Trophoblast cell (in vitro differentiated cells and primary cell): ENCODE measurements around the gene NFYC. TPM values are rescaled to one million over a fixed set of nuclear protein-coding genes. Genes with fewer than 3 reads are reported as not detected.

Experiments used
- DNase-seq, 2 donors: peaks; one replicate each; pipeline ENCODE4 v3.0.0-alpha.2; 2016
- H2AFZ ChIP-seq: 2 replicates; pipeline ENCODE4 v1.6.1; 2013; ENCODE audit warnings: low read length, moderate library complexity, mild to moderate bottlenecking; ENCODE audit not compliant: insufficient read depth, poor library complexity
- H2AK5ac ChIP-seq: 2 replicates; pipeline ENCODE4 v1.6.1; 2013; ENCODE audit warnings: mild to moderate bottlenecking, low read length
- H2BK120ac ChIP-seq: 2 replicates; pipeline ENCODE4 v1.6.1; 2013; ENCODE audit warnings: low read length, mild to moderate bottlenecking, moderate library complexity; ENCODE audit not compliant: insufficient read depth, poor library complexity
- H2BK12ac ChIP-seq: 2 replicates; pipeline ENCODE4 v1.6.1; 2013; ENCODE audit warnings: mild to moderate bottlenecking, low read length, moderate library complexity
- H2BK5ac ChIP-seq: 2 replicates; pipeline ENCODE4 v1.6.1; 2013; ENCODE audit warnings: low read length, low read depth, moderate library complexity, mild to moderate bottlenecking; ENCODE audit not compliant: poor library complexity
- H3K14ac ChIP-seq: 2 replicates; pipeline ENCODE4 v1.6.1; 2013; ENCODE audit warnings: mild to moderate bottlenecking, low read length
- H3K18ac ChIP-seq: 2 replicates; pipeline ENCODE4 v1.6.1; 2013; ENCODE audit warnings: mild to moderate bottlenecking, low read length
- H3K23ac ChIP-seq: 2 replicates; pipeline ENCODE4 v1.6.1; 2013; ENCODE audit warnings: low read length
- H3K27ac ChIP-seq: 2 replicates; pipeline ENCODE4 v1.5.1; 2013; ENCODE audit warnings: low read depth, mild to moderate bottlenecking, inconsistent platforms, low read length, moderate library complexity
- H3K27me3 ChIP-seq: 2 replicates; pipeline ENCODE4 v1.6.1; 2013; ENCODE audit warnings: inconsistent platforms, mild to moderate bottlenecking, low read length, moderate library complexity; ENCODE audit not compliant: insufficient read depth
- H3K36me3 ChIP-seq, 2 experiments: 1 replicate in 1 of 2; 2 replicates in 1 of 2; pipeline ENCODE4 v1.6.1; 2013; ENCODE audit warnings: low read length in 2 of 2, mild to moderate bottlenecking in 2 of 2, moderate library complexity in 1 of 2; ENCODE audit not compliant: insufficient read depth in 2 of 2, control insufficient read depth in 1 of 2
- H3K4ac ChIP-seq: 2 replicates; pipeline ENCODE4 v1.6.1; 2013; ENCODE audit warnings: low read depth, mild to moderate bottlenecking, low read length, moderate library complexity
- H3K4me1 ChIP-seq, 2 experiments: 1 replicate in 1 of 2; 2 replicates in 1 of 2; pipeline ENCODE4 v1.6.1; 2013; ENCODE audit warnings: low read length in 2 of 2, mild to moderate bottlenecking in 2 of 2, moderate library complexity in 1 of 2; ENCODE audit not compliant: insufficient read depth in 2 of 2, control insufficient read depth in 1 of 2
- H3K4me2 ChIP-seq: 2 replicates; pipeline ENCODE4 v1.6.1; 2013; ENCODE audit warnings: inconsistent platforms, mild to moderate bottlenecking, low read length, moderate library complexity
- H3K4me3 ChIP-seq: 2 replicates; pipeline ENCODE4 v1.5.1; 2013; ENCODE audit warnings: mild to moderate bottlenecking, low read depth, low read length, inconsistent platforms
- H3K79me1 ChIP-seq: one replicate; pipeline ENCODE4 v1.6.1; 2013; ENCODE audit warnings: low read length
- H3K79me2 ChIP-seq: 2 replicates; pipeline ENCODE4 v1.6.1; 2013; ENCODE audit warnings: low read length, mild to moderate bottlenecking; ENCODE audit not compliant: control insufficient read depth, insufficient read depth, poor library complexity
- H3K9ac ChIP-seq: 2 replicates; pipeline ENCODE4 v1.6.1; 2013; ENCODE audit warnings: mild to moderate bottlenecking, low read length
- H3K9me3 ChIP-seq: 2 replicates; pipeline ENCODE4 v1.6.1; 2013; ENCODE audit warnings: low read depth, mild to moderate bottlenecking, control low read depth, inconsistent platforms, low read length; ENCODE audit not compliant: insufficient read depth
- H4K12ac ChIP-seq: 2 replicates; pipeline ENCODE4 v1.6.1; 2013; ENCODE audit warnings: low read depth, mild to moderate bottlenecking, low read length, moderate library complexity
- H4K8ac ChIP-seq: 2 replicates; pipeline ENCODE4 v1.6.1; 2013; ENCODE audit warnings: low read depth, mild to moderate bottlenecking, low read length, moderate library complexity
- H4K91ac ChIP-seq: one replicate; pipeline ENCODE4 v1.6.1; 2013; ENCODE audit warnings: low read depth, mild to moderate bottlenecking, low read length, moderate library complexity
- WGBS: extraction: QIAGEN DNeasy Blood & Tissue Kit; methylation state at CpG from one replicate; pipeline ENCODE4 v1.1.7; 2013; ENCODE audit warnings: missing lambda C conversion rate; ENCODE audit not compliant: insufficient read length, insufficient coverage; ENCODE audit errors: extremely low coverage; 5-methylcytosine and 5-hydroxymethylcytosine counted together
- polyA plus RNA-seq: library from polyadenylated mRNA; stranded (reverse); fragments of 200-250 nt; gene quantifications from 2 replicates; pipeline ENCODE4 v1.2.3, GENCODE V29; 2013

The NFYC gene
- polyA plus RNA-seq = 64.7 and 72.6 TPM in 2 replicates

DNA sequence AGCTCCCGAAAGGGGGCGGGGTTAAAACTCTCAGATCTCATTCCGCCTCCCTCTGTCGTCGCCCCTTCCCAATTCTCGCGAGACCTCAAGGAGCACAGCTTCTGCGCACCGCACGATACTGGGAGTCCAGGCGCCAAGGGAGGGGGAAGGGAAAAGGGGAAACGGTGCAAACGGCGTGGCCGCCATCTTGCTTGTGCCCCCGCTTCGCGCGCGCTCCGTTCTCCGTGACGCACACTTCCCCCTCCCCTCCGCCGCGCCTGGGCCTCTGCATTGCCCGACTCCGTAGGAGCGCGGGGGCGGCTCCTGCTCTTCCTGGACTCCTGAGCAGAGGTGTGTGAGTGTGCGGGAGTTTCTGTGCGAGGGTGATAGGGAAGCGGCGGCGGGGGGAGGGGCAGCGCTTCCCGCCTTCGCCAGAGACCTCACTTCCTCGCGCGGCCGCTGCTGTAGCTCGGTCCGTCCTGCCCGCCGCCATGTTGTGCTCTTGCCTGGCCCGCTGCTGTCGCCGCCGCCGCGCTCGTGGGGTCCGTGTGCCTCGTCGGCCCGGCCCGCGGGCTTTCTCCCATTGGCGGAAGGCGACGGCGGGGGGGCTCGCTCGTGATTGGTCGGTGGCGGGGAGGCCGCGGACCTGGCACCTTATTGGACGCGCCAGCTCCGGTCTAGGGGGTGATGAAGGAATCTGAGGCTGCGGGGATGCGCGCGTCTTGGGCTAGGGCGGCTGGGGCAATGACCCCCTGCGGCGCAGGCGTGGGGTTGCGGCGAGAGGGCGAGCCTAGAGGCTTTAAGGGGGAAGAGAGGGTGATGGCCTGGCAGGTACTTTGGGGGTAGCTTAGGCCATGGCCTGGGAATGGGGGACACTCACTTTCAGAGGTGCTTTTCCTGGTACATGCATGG, at the start of gene NFYC:
Gene NFYC, plus strand, starts transcription at position 167 of the 891 bp plus-strand sequence. CDS start 47,140 bp downstream, outside the sequence.
- H3K14ac ChIP-seq = peak within 1 kb of the TSS; percentile 98
- peak within 1 kb of the TSS; percentile 98 for H2BK5ac ChIP-seq
- no peak within 1 kb of the TSS for H3K23ac ChIP-seq
- H4K91ac ChIP-seq = peak within 1 kb of the TSS; percentile 99
- peak within 1 kb of the TSS; percentile 85 for H2AFZ ChIP-seq
- H3K79me1 ChIP-seq = peaks cover 10% of the 10 kb centered on the region
- peak within 1 kb of the TSS; percentile 82 for H3K4me3 ChIP-seq
- peaks cover 2 to 4% of the 10 kb centered on the region in 2 experiments for H3K4me1 ChIP-seq
- H4K8ac ChIP-seq = peak within 1 kb of the TSS; percentile 91
- peak; percentile 99 to 100 for DNase-seq
- H3K36me3 ChIP-seq = no peaks in the 10 kb centered on the region
- peak within 1 kb of the TSS; percentile 85 for H3K27ac ChIP-seq
- peak within 1 kb of the TSS; percentile 77 for H3K4me2 ChIP-seq
- H3K9me3 ChIP-seq = no peaks in the 10 kb centered on the region
- peaks cover 9% of the 10 kb centered on the region for H3K79me2 ChIP-seq
- no peaks in the 10 kb centered on the region for H3K27me3 ChIP-seq
- H2BK120ac ChIP-seq = peak within 1 kb of the TSS; percentile 93
- H2BK12ac ChIP-seq = no peak within 1 kb of the TSS
- H2AK5ac ChIP-seq = peak within 1 kb of the TSS; percentile 89
- peak within 1 kb of the TSS; percentile 91 for H3K4ac ChIP-seq
- peak within 1 kb of the TSS; percentile 80 for H4K12ac ChIP-seq
- H3K9ac ChIP-seq = peak within 1 kb of the TSS; percentile 97
- H3K18ac ChIP-seq = peak within 1 kb of the TSS; percentile 99
- WGBS = no CpG with 5 or more reads among the region's 84 CpGs

DNA sequence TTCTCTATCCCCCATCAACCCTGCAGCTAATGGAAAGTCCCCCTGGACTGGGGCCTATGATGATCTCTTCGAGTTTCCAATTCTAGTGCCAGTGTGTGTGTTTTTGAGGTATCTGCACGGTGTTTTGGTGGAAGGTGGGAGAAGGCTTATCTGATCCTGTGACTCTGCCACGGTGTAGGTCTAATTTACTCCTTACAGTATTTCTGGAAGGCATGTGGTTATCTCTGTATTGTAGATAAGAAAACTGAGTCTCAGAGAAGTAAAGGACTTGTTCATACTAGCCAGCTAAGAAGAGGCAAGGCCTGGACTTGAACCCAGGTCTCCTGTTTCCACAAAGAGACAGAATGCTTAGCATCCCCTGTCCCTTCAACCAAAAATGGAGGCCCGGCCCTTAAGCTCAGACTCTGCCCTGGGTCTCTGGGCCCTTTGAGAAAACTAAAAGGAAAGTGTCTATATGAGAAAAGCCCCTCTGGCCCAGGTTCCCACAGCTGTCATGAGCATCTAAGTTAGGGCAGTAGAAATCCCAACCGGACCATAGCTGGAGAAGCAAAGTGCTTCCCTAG, 46.3 kb upstream of the NFYC start:
- Histone ChIP-seq H3K18ac (no peak overlapping the region), H3K23ac (no peak overlapping the region)

DNA sequence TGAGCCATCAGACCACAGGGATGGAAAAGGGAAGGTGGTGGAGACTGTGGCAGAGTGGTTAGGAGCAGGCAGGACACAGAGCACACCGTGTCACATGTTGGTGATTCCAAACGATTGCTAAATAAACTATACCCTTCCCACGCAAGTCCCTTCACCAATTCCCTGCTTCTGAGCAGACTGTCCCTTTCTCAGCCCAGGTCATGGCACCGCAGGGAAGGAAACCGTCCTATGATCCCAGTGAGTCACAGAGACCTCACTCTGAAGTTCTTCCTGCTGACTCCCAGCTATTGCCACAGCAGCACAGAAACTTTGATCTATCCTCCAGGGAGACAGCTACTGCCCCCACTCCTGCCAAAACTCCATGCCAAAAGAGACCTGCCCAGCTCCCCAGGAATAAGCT, 45.2 kb upstream of the NFYC start:
- Histone ChIP-seq H4K8ac (no peak overlapping the region), H3K36me3 (no peaks in the 10 kb centered on the region), H3K4ac (no peak overlapping the region), H3K9me3 (peaks cover 4% of the 10 kb centered on the region), H2BK120ac (no peak overlapping the region), H4K91ac (no peak overlapping the region), H3K79me1 (no peaks in the 10 kb centered on the region), H3K79me2 (no peaks in the 10 kb centered on the region), H3K23ac (no peak overlapping the region), H3K4me2 (no peak overlapping the region), H3K27ac (no peak overlapping the region), H2AFZ (no peak overlapping the region), H3K14ac (no peak overlapping the region), H2BK12ac (no peak overlapping the region), H3K4me1 (no peaks in the 10 kb centered on the region), H3K27me3 (no peaks in the 10 kb centered on the region), H3K18ac (no peak overlapping the region), H2BK5ac (no peak overlapping the region), H2AK5ac (no peak overlapping the region), H4K12ac (no peak overlapping the region), H3K4me3 (no peak overlapping the region), H3K9ac (no peak overlapping the region)
- WGBS = no CpG with 5 or more reads among the region's 5 CpGs
- DNase-seq = no peak

More for the DNA sequence above, 46.3 kb upstream of the NFYC start:
- Histone ChIP-seq H3K14ac (no peak overlapping the region), H3K9me3 (peaks cover 3% of the 10 kb centered on the region), H3K4ac (no peak overlapping the region), H3K27ac (no peak overlapping the region), H3K79me2 (no peaks in the 10 kb centered on the region), H3K36me3 (no peaks in the 10 kb centered on the region), H3K27me3 (no peaks in the 10 kb centered on the region), H3K4me2 (no peak overlapping the region), H3K4me1 (no peaks in the 10 kb centered on the region), H4K8ac (no peak overlapping the region), H3K4me3 (no peak overlapping the region), H4K12ac (no peak overlapping the region), H2BK5ac (no peak overlapping the region), H2BK12ac (no peak overlapping the region), H3K9ac (no peak overlapping the region), H3K79me1 (no peaks in the 10 kb centered on the region), H2AFZ (no peak overlapping the region), H2BK120ac (no peak overlapping the region), H4K91ac (no peak overlapping the region), H2AK5ac (no peak overlapping the region)
- no CpG with 5 or more reads among the region's 5 CpGs for whole genome bisulfite sequencing
- no peak for DNase-seq

DNA sequence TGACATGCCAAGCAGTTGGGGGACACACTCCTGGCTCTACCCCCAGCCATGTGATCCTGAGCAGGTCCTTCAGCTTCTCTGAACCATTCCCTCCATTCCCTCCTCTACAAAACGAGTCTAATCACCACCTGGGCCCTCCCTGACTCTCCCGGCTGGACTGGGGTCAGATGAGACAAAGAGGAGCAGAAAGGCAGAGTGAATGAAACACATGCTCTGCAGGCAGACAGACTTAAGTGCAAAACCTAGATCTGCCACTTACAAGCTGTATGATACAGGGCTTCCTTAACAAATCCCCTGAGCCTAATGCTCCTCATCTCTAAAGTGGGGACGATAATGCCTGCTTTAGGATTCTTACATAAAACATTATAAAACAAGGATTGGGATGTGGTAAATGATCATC, 43.3 kb upstream of the NFYC start:
- H2BK12ac ChIP-seq = no peak overlapping the region
- no peak overlapping the region for H3K27ac ChIP-seq
- no peak overlapping the region for H3K9ac ChIP-seq
- H3K18ac ChIP-seq = no peak overlapping the region
- H3K4me3 ChIP-seq = no peak overlapping the region
- H3K4ac ChIP-seq = no peak overlapping the region
- H3K4me2 ChIP-seq = no peak overlapping the region
- H3K79me1 ChIP-seq = no peaks in the 10 kb centered on the region
- no peaks in the 10 kb centered on the region for H3K27me3 ChIP-seq
- no peak for DNase-seq
- no peak overlapping the region for H2BK120ac ChIP-seq
- no peak overlapping the region for H4K8ac ChIP-seq
- H2BK5ac ChIP-seq = no peak overlapping the region
- no CpG with 5 or more reads among the region's 3 CpGs for WGBS
- no peaks in the 10 kb centered on the region for H3K36me3 ChIP-seq
- H2AFZ ChIP-seq = no peak overlapping the region
- H3K9me3 ChIP-seq = peaks cover 4% of the 10 kb centered on the region
- H4K91ac ChIP-seq = no peak overlapping the region
- no peaks in the 10 kb centered on the region for H3K4me1 ChIP-seq
- H3K79me2 ChIP-seq = no peaks in the 10 kb centered on the region
- no peak overlapping the region for H3K14ac ChIP-seq
- no peak overlapping the region for H2AK5ac ChIP-seq
- H4K12ac ChIP-seq = no peak overlapping the region
- H3K23ac ChIP-seq = no peak overlapping the region
